ENCODE results near the gene HAPLN3.

DNA sequence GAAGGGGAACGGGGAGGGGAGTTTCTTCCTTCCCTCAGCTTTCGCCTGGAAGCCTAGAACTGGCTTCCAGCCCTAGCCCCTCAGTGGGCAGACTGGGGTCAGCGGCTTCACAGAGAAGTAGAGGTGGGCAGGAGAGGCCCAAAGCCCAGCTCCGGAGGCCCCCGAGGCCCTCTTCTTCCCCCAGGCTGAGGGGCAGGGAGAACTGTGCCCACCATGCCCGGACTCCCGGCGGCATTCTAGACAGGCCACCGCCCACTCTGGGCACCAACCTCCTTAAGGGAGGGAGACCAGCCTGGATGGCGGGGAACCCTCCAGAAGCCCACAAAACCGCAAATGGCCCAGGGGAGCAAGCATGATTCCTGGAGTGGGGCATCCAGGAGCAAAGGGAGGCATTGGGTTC is 17.9 kb downstream of the HAPLN3 start:
- TF ChIP-seq, protein P1, sequence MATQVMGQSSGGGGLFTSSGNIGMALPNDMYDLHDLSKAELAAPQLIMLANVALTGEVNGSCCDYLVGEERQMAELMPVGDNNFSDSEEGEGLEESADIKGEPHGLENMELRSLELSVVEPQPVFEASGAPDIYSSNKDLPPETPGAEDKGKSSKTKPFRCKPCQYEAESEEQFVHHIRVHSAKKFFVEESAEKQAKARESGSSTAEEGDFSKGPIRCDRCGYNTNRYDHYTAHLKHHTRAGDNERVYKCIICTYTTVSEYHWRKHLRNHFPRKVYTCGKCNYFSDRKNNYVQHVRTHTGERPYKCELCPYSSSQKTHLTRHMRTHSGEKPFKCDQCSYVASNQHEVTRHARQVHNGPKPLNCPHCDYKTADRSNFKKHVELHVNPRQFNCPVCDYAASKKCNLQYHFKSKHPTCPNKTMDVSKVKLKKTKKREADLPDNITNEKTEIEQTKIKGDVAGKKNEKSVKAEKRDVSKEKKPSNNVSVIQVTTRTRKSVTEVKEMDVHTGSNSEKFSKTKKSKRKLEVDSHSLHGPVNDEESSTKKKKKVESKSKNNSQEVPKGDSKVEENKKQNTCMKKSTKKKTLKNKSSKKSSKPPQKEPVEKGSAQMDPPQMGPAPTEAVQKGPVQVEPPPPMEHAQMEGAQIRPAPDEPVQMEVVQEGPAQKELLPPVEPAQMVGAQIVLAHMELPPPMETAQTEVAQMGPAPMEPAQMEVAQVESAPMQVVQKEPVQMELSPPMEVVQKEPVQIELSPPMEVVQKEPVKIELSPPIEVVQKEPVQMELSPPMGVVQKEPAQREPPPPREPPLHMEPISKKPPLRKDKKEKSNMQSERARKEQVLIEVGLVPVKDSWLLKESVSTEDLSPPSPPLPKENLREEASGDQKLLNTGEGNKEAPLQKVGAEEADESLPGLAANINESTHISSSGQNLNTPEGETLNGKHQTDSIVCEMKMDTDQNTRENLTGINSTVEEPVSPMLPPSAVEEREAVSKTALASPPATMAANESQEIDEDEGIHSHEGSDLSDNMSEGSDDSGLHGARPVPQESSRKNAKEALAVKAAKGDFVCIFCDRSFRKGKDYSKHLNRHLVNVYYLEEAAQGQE (IDR thresholded peaks at IDR 0.05; ENCODE audit: low read depth, low read length): no peak
- TF ChIP-seq POLR2A (IDR thresholded peaks at IDR 0.05; ENCODE audit: low read depth, low read length) (no peak), EZH2 (IDR thresholded peaks at IDR 0.05; ENCODE audit: borderline replicate concordance, control insufficient read depth, low read depth, low read length) (no peak), POLR2AphosphoS5 (IDR thresholded peaks at IDR 0.05; ENCODE audit: low read length) (no peak), BCL11A (IDR thresholded peaks at IDR 0.05; ENCODE audit: low read depth, low read length) (no peak), RAD21 (IDR thresholded peaks at IDR 0.05; ENCODE audit: insufficient read depth, low read depth, low read length) (no peak), NRF1 (conservative IDR thresholded peaks at IDR 0.05; ENCODE audit: low read depth, low read length) (no peak), RFX5 (IDR thresholded peaks at IDR 0.05; ENCODE audit: low read depth, low read length) (no peak)
- TF ChIP-seq, protein P2, sequence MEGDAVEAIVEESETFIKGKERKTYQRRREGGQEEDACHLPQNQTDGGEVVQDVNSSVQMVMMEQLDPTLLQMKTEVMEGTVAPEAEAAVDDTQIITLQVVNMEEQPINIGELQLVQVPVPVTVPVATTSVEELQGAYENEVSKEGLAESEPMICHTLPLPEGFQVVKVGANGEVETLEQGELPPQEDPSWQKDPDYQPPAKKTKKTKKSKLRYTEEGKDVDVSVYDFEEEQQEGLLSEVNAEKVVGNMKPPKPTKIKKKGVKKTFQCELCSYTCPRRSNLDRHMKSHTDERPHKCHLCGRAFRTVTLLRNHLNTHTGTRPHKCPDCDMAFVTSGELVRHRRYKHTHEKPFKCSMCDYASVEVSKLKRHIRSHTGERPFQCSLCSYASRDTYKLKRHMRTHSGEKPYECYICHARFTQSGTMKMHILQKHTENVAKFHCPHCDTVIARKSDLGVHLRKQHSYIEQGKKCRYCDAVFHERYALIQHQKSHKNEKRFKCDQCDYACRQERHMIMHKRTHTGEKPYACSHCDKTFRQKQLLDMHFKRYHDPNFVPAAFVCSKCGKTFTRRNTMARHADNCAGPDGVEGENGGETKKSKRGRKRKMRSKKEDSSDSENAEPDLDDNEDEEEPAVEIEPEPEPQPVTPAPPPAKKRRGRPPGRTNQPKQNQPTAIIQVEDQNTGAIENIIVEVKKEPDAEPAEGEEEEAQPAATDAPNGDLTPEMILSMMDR (IDR thresholded peaks at IDR 0.05 in 2 of 3, conservative IDR thresholded peaks at IDR 0.05 in 1 of 3; ENCODE audit: control insufficient read depth in 2 of 3, extremely low read depth in 1 of 3, insufficient read depth in 1 of 3, low read depth in 3 of 3, low read length in 3 of 3): no peak
- TF ChIP-seq, protein P3, sequence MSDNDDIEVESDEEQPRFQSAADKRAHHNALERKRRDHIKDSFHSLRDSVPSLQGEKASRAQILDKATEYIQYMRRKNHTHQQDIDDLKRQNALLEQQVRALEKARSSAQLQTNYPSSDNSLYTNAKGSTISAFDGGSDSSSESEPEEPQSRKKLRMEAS (IDR thresholded peaks at IDR 0.05; ENCODE audit: low read depth, low read length): no peak
- TF ChIP-seq, protein P4, sequence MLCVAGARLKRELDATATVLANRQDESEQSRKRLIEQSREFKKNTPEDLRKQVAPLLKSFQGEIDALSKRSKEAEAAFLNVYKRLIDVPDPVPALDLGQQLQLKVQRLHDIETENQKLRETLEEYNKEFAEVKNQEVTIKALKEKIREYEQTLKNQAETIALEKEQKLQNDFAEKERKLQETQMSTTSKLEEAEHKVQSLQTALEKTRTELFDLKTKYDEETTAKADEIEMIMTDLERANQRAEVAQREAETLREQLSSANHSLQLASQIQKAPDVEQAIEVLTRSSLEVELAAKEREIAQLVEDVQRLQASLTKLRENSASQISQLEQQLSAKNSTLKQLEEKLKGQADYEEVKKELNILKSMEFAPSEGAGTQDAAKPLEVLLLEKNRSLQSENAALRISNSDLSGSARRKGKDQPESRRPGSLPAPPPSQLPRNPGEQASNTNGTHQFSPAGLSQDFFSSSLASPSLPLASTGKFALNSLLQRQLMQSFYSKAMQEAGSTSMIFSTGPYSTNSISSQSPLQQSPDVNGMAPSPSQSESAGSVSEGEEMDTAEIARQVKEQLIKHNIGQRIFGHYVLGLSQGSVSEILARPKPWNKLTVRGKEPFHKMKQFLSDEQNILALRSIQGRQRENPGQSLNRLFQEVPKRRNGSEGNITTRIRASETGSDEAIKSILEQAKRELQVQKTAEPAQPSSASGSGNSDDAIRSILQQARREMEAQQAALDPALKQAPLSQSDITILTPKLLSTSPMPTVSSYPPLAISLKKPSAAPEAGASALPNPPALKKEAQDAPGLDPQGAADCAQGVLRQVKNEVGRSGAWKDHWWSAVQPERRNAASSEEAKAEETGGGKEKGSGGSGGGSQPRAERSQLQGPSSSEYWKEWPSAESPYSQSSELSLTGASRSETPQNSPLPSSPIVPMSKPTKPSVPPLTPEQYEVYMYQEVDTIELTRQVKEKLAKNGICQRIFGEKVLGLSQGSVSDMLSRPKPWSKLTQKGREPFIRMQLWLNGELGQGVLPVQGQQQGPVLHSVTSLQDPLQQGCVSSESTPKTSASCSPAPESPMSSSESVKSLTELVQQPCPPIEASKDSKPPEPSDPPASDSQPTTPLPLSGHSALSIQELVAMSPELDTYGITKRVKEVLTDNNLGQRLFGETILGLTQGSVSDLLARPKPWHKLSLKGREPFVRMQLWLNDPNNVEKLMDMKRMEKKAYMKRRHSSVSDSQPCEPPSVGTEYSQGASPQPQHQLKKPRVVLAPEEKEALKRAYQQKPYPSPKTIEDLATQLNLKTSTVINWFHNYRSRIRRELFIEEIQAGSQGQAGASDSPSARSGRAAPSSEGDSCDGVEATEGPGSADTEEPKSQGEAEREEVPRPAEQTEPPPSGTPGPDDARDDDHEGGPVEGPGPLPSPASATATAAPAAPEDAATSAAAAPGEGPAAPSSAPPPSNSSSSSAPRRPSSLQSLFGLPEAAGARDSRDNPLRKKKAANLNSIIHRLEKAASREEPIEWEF (IDR thresholded peaks at IDR 0.05; ENCODE audit: insufficient replicate concordance, low read depth, low read length): no peak
- TF ChIP-seq, protein P5, sequence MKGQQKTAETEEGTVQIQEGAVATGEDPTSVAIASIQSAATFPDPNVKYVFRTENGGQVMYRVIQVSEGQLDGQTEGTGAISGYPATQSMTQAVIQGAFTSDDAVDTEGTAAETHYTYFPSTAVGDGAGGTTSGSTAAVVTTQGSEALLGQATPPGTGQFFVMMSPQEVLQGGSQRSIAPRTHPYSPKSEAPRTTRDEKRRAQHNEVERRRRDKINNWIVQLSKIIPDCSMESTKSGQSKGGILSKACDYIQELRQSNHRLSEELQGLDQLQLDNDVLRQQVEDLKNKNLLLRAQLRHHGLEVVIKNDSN (IDR thresholded peaks at IDR 0.05; ENCODE audit: borderline replicate concordance, extremely low read length, insufficient read depth, low read depth, low read length): no peak
- TF ChIP-seq, protein P6, sequence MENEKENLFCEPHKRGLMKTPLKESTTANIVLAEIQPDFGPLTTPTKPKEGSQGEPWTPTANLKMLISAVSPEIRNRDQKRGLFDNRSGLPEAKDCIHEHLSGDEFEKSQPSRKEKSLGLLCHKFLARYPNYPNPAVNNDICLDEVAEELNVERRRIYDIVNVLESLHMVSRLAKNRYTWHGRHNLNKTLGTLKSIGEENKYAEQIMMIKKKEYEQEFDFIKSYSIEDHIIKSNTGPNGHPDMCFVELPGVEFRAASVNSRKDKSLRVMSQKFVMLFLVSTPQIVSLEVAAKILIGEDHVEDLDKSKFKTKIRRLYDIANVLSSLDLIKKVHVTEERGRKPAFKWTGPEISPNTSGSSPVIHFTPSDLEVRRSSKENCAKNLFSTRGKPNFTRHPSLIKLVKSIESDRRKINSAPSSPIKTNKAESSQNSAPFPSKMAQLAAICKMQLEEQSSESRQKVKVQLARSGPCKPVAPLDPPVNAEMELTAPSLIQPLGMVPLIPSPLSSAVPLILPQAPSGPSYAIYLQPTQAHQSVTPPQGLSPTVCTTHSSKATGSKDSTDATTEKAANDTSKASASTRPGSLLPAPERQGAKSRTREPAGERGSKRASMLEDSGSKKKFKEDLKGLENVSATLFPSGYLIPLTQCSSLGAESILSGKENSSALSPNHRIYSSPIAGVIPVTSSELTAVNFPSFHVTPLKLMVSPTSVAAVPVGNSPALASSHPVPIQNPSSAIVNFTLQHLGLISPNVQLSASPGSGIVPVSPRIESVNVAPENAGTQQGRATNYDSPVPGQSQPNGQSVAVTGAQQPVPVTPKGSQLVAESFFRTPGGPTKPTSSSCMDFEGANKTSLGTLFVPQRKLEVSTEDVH (IDR thresholded peaks at IDR 0.05; ENCODE audit: low read depth, partially characterized antibody): no peak
